Spleen (tissue), 13 donors: ENCODE data around the gene CDY1B. TPM values are rescaled to one million over a fixed set of nuclear protein-coding genes. Genes with fewer than 3 reads are reported as not detected.
"Not testable (repeated sequence)": the region's sequence is repeated elsewhere in the genome, so short reads cannot be mapped to it uniquely, and the experiment has no call there.

Experiments
- DNase-seq: peaks from one replicate; pipeline ENCODE4 v3.0.0-alpha.2; 2020
- H3K27ac ChIP-seq, 8 donors: fragments of 200-600 bp; sonication (generic) in 7 of 8; 1 replicate in 4 of 8; 2 replicates in 4 of 8; pipeline versions ENCODE4 v1.5.0 to v1.8.0; 2016 to 2021; ENCODE audit warnings: inconsistent platforms in 4 of 8, mild to moderate bottlenecking in 4 of 8, moderate library complexity in 1 of 8
- H3K27me3 ChIP-seq, 7 donors: fragments of 200-600 bp; sonication (generic) in 6 of 7; replicated peaks in 1 of 7; 1 replicate in 4 of 7; 2 replicates in 3 of 7; pipeline versions ENCODE4 v1.5.0 to v1.8.0; 2016 to 2021; ENCODE audit warnings: inconsistent platforms in 3 of 7, mild to moderate bottlenecking in 1 of 7
- H3K36me3 ChIP-seq, 6 donors: fragments of 200-600 bp; sonication (generic) in 5 of 6; 1 replicate in 4 of 6; 2 replicates in 2 of 6; pipeline versions ENCODE4 v1.5.0 to v1.8.0; 2016 to 2021; ENCODE audit warnings: inconsistent platforms in 2 of 6
- H3K4me1 ChIP-seq, 6 donors: fragments of 200-600 bp; sonication (generic) in 5 of 6; 1 replicate in 3 of 6; 2 replicates in 3 of 6; pipeline versions ENCODE4 v1.5.0 to v1.8.0; 2016 to 2021; ENCODE audit warnings: inconsistent platforms in 3 of 6
- H3K4me3 ChIP-seq, 8 donors: fragments of 200-600 bp; sonication (generic) in 7 of 8; 1 replicate in 4 of 8; 2 replicates in 4 of 8; pipeline versions ENCODE4 v1.5.0 to v1.8.0; 2016 to 2021; ENCODE audit warnings: inconsistent platforms in 4 of 8, mild to moderate bottlenecking in 4 of 8, moderate library complexity in 2 of 8
- H3K9me3 ChIP-seq, 8 donors: fragments of 200-600 bp; sonication (generic) in 7 of 8; 1 replicate in 4 of 8; 2 replicates in 4 of 8; pipeline versions ENCODE4 v1.5.0 to v1.8.0; 2016 to 2021; ENCODE audit warnings: inconsistent platforms in 4 of 8
- WGBS, 5 donors: extraction: QIAGEN DNeasy Blood & Tissue Kit in 3 of 5; methylation state at CpG; one replicate each; pipeline versions ENCODE4 v1.1.5 to v1.1.7; 2013 to 2018; 5-methylcytosine and 5-hydroxymethylcytosine counted together
- intact Hi-C: fragments of 100-400 bp; cut with DNase I; formaldehyde crosslinking; loops from one replicate; pipeline ENCODE4 v1.15.0; 2023; ENCODE audit warnings: low total_unique reads
- long read RNA-seq, 2 donors: transcript quantifications; one replicate each; lab custom pipeline, GENCODE V29; 2026
- polyA plus RNA-seq, 3 donors: library from polyadenylated mRNA; stranded (reverse); fragments of 200-250 nt; gene quantifications; one replicate each; pipeline ENCODE4 v1.2.1, GENCODE V29; 2013
- total RNA-seq, 7 donors: library from RNA; depleted of rRNA in 3 of 7; stranded (reverse); fragments of >200 nt in 3 of 7; fragmentation: NEBNext Ultra II Directional in 4 of 7; extraction: Animal tissue kit (Norgen Biotek cat#: 25700) in 4 of 7; gene quantifications; one replicate each; pipeline versions ENCODE4 v1.1.0 to v1.2.1, GENCODE V29; 2016 to 2021
- donor health status: healthy with polysubstance abuse.
- donor health status: DM: no; HTN: no; CAD: no; lungs with moderate emphysema.
- donor health status: DM: no; HTN: no; CAD: no.
- donor health status: Bipolar disorder and iron deficiency.
- donor health status: healthy.
- donor health status: DM: no; HTN: no; CAD: no.
- donor health status: DM: yes; HTN: yes; CAD: no.

Gene CDY1B, protein sequence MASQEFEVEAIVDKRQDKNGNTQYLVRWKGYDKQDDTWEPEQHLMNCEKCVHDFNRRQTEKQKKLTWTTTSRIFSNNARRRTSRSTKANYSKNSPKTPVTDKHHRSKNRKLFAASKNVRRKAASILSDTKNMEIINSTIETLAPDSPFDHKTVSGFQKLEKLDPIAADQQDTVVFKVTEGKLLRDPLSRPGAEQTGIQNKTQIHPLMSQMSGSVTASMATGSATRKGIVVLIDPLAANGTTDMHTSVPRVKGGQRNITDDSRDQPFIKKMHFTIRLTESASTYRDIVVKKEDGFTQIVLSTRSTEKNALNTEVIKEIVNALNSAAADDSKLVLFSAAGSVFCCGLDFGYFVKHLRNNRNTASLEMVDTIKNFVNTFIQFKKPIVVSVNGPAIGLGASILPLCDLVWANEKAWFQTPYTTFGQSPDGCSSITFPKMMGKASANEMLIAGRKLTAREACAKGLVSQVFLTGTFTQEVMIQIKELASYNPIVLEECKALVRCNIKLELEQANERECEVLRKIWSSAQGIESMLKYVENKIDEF
- total RNA-seq (not detected), polyA plus RNA-seq (not detected)
- long read RNA-seq, donor 1 = 0 reads
- long read RNA-seq, donor 2 = 0 reads

DNA sequence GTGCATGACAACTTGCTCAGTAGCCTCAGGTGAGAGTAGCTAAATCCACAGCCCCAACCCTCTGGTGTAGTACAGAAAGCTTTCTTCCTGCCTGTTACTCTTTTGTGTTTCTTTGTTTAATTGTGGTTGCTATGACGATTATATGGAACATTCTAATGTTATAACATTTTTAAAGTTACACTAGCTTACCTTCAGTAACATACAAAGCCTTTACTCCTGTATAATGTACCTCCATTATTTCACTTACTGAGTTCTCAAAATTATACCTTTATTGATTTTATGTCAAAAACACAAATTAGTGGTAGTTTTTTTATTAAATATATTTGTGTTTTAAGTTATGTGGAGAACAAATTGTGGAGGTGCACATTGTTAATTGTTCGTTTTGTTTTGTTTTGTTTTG, at the start of gene CDY1B:
Gene CDY1B (minus strand): TSS at position 101 of the 400 bp plus-strand sequence. CDS start 331 bp downstream, outside the sequence.
- H3K27ac ChIP-seq, H3K27me3 ChIP-seq, H3K4me3 ChIP-seq, intact Hi-C loops, H3K4me1 ChIP-seq, DNase-seq, H3K36me3 ChIP-seq, H3K9me3 ChIP-seq: not testable (repeated sequence)
- WGBS, 5 donors = no CpG with 5 or more reads among the region's 2 CpGs

- H3K4me1 ChIP-seq, H3K27ac ChIP-seq, H3K4me3 ChIP-seq, H3K27me3 ChIP-seq, intact Hi-C loops, H3K36me3 ChIP-seq, H3K9me3 ChIP-seq, DNase-seq: not testable (repeated sequence)
Measured at GRCh38 chrY:24049525-24049924, 1.7 kb upstream of the CDY1B start.

DNA sequence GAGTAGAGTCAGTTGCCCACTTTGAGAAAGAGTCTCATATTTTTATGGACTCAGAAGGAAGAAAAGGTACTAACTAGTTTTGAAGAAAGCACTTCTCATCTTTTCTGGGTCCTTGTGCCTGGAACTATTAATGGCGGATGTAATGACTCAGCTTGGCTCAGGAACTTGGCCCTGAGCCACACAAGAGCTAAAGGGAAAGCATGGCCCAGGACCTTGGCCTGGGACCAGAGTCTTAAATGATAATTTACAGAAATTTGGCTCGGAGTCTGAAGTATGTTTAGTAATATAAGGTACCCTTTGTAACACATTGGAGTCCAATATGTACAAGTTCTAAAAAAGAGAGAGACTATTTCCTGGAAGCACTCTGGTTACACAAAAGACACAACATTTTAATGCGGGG, 4.6 kb downstream of the CDY1B start:
- H3K4me1 ChIP-seq, H3K9me3 ChIP-seq, intact Hi-C loops, H3K27ac ChIP-seq, H3K4me3 ChIP-seq, DNase-seq, H3K36me3 ChIP-seq, H3K27me3 ChIP-seq: not testable (repeated sequence)
- WGBS, 5 donors = no CpG with 5 or more reads among the region's 3 CpGs

- H3K27ac ChIP-seq, H3K9me3 ChIP-seq, DNase-seq, H3K27me3 ChIP-seq, H3K4me1 ChIP-seq, intact Hi-C loops, H3K36me3 ChIP-seq, H3K4me3 ChIP-seq: not testable (repeated sequence)
- no CpG with 5 or more reads among the region's 4 CpGs for WGBS, 5 donors
Measured at GRCh38 chrY:24039008-24039718, 8.7 kb downstream of the CDY1B start.

DNA sequence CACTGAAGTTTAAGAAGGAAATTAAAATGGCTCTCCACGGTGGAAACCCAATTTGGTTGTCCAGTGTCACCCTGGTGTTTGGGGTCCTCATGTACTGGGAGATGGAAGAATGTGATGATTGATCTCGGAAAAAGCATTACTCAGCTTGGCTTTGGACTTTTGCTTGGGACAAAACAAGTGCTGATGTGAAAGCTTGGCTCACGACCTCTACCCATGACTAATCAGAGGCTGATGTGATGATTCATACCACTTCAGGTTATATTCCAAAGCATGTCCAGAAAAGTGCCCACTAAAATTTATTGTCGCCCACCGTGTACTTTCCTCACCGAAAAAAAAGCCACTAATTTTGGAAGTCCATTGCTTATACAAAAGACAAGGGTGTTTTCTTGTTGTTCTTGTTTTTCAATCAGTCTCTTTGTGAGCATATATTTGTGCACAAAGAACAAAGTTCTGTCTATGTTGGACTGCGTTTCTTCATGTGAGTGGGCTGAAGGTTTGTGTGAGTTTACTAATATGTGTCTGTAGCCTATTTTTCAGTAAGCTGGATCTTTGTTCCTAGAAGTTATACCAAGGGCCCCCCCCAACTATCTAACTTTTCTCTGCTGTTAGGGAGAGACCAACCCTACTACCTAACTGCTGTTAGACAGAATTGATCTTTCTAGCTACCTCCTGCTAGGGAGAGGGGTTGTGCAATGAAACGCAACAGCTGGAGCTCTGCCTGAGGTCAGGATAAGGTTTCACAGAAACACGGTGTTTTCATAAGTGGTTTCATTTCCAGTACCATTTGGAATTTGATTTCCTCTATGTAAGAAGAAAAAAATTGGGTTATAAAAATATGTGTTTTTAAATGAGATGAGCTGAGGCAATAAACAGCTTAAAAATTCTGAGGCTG, 21.4 kb downstream of the CDY1B start:
- H3K4me1 ChIP-seq, H3K9me3 ChIP-seq, H3K27ac ChIP-seq, intact Hi-C loops, H3K27me3 ChIP-seq, H3K4me3 ChIP-seq, DNase-seq, H3K36me3 ChIP-seq: not testable (repeated sequence)
- no CpG with 5 or more reads among the region's 9 CpGs for WGBS, 5 donors
